H1 (cell line): ENCODE results near the gene SOX10. TPM values are rescaled to one million over a fixed set of nuclear protein-coding genes. Genes with fewer than 3 reads are reported as not detected.

Experiments
- CTCF ChIA-PET: fragments of 300-600 bp; sonication (Branson Sonifier 250); formaldehyde crosslinking; loops from one replicate; lab custom pipeline; 2021; ENCODE audit not compliant: partially characterized antibody; lab: Charles Lee
- POLR2A ChIA-PET: fragments of 300-600 bp; sonication (Branson Sonifier 250); formaldehyde crosslinking; loops from one replicate; lab custom pipeline; 2021; ENCODE audit warnings: inconsistent platforms; ENCODE audit not compliant: partially characterized antibody; lab: Charles Lee
- DNase-seq, 2 experiments: peaks; one replicate each; pipeline versions ENCODE4 v3.0.0 to v3.0.0-alpha.2; 2010 to 2022; ENCODE audit warnings: low spot score in 2 of 2, low read depth in 1 of 2, mixed read lengths in 1 of 2
- FAIRE-seq: peaks from 2 replicates; lab custom pipeline; 2011; peaks lifted over from hg19 to GRCh38; lab: Jason Lieb, UNC
- H2AFZ ChIP-seq: 2 replicates; pipeline ENCODE4 v1.8.1; 2012; ENCODE audit warnings: low read length, inconsistent platforms
- H2AK5ac ChIP-seq: 2 replicates; pipeline ENCODE4 v1.6.1; 2013; ENCODE audit warnings: low read depth, low read length
- H2BK120ac ChIP-seq: replicated peaks from 2 replicates; pipeline ENCODE3; 2013; ENCODE audit warnings: low read depth, low read length, inconsistent platforms
- H2BK12ac ChIP-seq: 2 replicates; pipeline ENCODE4 v1.6.1; 2013; ENCODE audit warnings: low read depth, low read length
- H2BK15ac ChIP-seq: 2 replicates; pipeline ENCODE4 v1.6.1; 2013; ENCODE audit warnings: low read length
- H2BK20ac ChIP-seq: 2 replicates; pipeline ENCODE4 v1.6.1; 2013; ENCODE audit warnings: low read length
- H2BK5ac ChIP-seq: 2 replicates; pipeline ENCODE4 v1.6.1; 2013; ENCODE audit warnings: low read depth, low read length
- H3K14ac ChIP-seq: 2 replicates; pipeline ENCODE4 v1.6.1; 2013; ENCODE audit warnings: inconsistent platforms; ENCODE audit not compliant: insufficient read length
- H3K18ac ChIP-seq: 2 replicates; pipeline ENCODE4 v1.6.1; 2013; ENCODE audit warnings: low read length; ENCODE audit errors: extremely low read depth
- H3K23ac ChIP-seq: 2 replicates; pipeline ENCODE4 v1.6.1; 2013; ENCODE audit warnings: inconsistent platforms; ENCODE audit not compliant: insufficient read length
- H3K23me2 ChIP-seq: 2 replicates; pipeline ENCODE4 v1.6.1; 2013; ENCODE audit warnings: low read depth, low read length
- H3K27ac ChIP-seq: 2 replicates; pipeline ENCODE4 v1.6.1; 2011; ENCODE audit warnings: low read depth, low read length, inconsistent platforms
- H3K27me3 ChIP-seq, 4 experiments: replicated peaks in 1 of 4; 1 replicate in 1 of 4; 2 replicates in 3 of 4; pipeline versions ENCODE4 v1.6.1 to v1.8.1; 2011 to 2013; ENCODE audit warnings: low read length in 3 of 4, mild to moderate bottlenecking in 3 of 4, inconsistent platforms in 2 of 4, mixed read lengths in 2 of 4, moderate library complexity in 1 of 4; ENCODE audit not compliant: control insufficient read depth in 3 of 4, insufficient read depth in 3 of 4; ENCODE audit errors: extremely low read depth in 1 of 4
- H3K36me3 ChIP-seq, 4 experiments: 2 replicates each; pipeline versions ENCODE4 v1.6.1 to v1.8.1; 2011 to 2013; ENCODE audit warnings: mild to moderate bottlenecking in 4 of 4, low read length in 3 of 4, moderate library complexity in 2 of 4, control low read depth in 1 of 4, inconsistent platforms in 1 of 4; ENCODE audit not compliant: insufficient read depth in 4 of 4, control insufficient read depth in 2 of 4
- H3K4ac ChIP-seq: replicated peaks from 2 replicates; pipeline ENCODE3; 2013; ENCODE audit warnings: low read length, low read depth, mixed read lengths, inconsistent platforms; ENCODE audit not compliant: insufficient read length
- H3K4me1 ChIP-seq, 4 experiments: replicated peaks in 1 of 4; 1 replicate in 1 of 4; 2 replicates in 3 of 4; pipeline versions ENCODE4 v1.6.1 to v1.8.1; 2011 to 2013; ENCODE audit warnings: low read length in 3 of 4, inconsistent platforms in 2 of 4, mixed read lengths in 1 of 4; ENCODE audit not compliant: insufficient read depth in 4 of 4, control insufficient read depth in 3 of 4
- H3K4me2 ChIP-seq, 2 experiments: 2 replicates each; pipeline versions ENCODE4 v1.6.1 to v1.8.1; 2011 to 2013; ENCODE audit warnings: low read depth in 2 of 2, low read length in 2 of 2, control low read depth in 1 of 2, inconsistent platforms in 1 of 2, mild to moderate bottlenecking in 1 of 2; ENCODE audit not compliant: insufficient read depth in 1 of 2
- H3K4me3 ChIP-seq, 4 experiments: fragments of 200-600, 300-600 bp in 1 of 4; sonication (generic), shearing (Covaris generic), sonication (Bioruptor Twin) in 1 of 4; 2 replicates each; pipeline versions ENCODE4 v1.5.1 to v1.8.1; 2011 to 2016; ENCODE audit warnings: low read length in 4 of 4, low read depth in 3 of 4, control low read depth in 2 of 4, inconsistent platforms in 2 of 4, mild to moderate bottlenecking in 2 of 4, mixed read lengths in 1 of 4, moderate library complexity in 1 of 4; ENCODE audit not compliant: insufficient read depth in 2 of 4; ENCODE audit errors: extremely low read depth in 1 of 4
- H3K56ac ChIP-seq: replicated peaks from 2 replicates; pipeline ENCODE3; 2013; ENCODE audit warnings: low read depth, mild to moderate bottlenecking, mixed read lengths, low read length, inconsistent platforms; ENCODE audit not compliant: insufficient read length
- H3K79me1 ChIP-seq: 2 replicates; pipeline ENCODE4 v1.6.1; 2013; ENCODE audit warnings: low read depth, low read length, control low read depth
- H3K79me2 ChIP-seq, 2 experiments: 2 replicates each; pipeline versions ENCODE4 v1.6.1 to v1.8.1; 2012 to 2013; ENCODE audit warnings: low read length in 2 of 2, mild to moderate bottlenecking in 2 of 2, inconsistent platforms in 1 of 2; ENCODE audit not compliant: insufficient read depth in 2 of 2, control insufficient read depth in 1 of 2
- H3K9ac ChIP-seq, 4 experiments: replicated peaks in 1 of 4; 1 replicate in 1 of 4; 2 replicates in 3 of 4; pipeline versions ENCODE4 v1.6.1 to v1.8.1; 2011 to 2013; ENCODE audit warnings: low read depth in 3 of 4, low read length in 3 of 4, control low read depth in 2 of 4, mild to moderate bottlenecking in 2 of 4, moderate library complexity in 2 of 4, inconsistent platforms in 1 of 4; ENCODE audit errors: extremely low read depth in 1 of 4
- H3K9me3 ChIP-seq, 2 experiments: 2 replicates each; pipeline versions ENCODE4 v1.6.1 to v1.8.1; 2012 to 2013; ENCODE audit warnings: mild to moderate bottlenecking in 2 of 2, moderate library complexity in 2 of 2, control low read depth in 1 of 2, inconsistent platforms in 1 of 2, low read depth in 1 of 2, low read length in 1 of 2, mixed read lengths in 1 of 2; ENCODE audit not compliant: insufficient read depth in 2 of 2
- H4K20me1 ChIP-seq, 2 experiments: replicated peaks in 1 of 2; 2 replicates each; pipeline versions ENCODE3 to v1.8.1; 2011 to 2013; ENCODE audit warnings: inconsistent platforms in 2 of 2, low read length in 2 of 2, mild to moderate bottlenecking in 1 of 2; ENCODE audit not compliant: insufficient read depth in 2 of 2, control insufficient read depth in 1 of 2
- H4K5ac ChIP-seq: 2 replicates; pipeline ENCODE4 v1.6.1; 2013; ENCODE audit warnings: low read length, low read depth, mixed read lengths, inconsistent platforms; ENCODE audit not compliant: insufficient read length
- H4K8ac ChIP-seq: 2 replicates; pipeline ENCODE4 v1.8.0; 2013; ENCODE audit warnings: mild to moderate bottlenecking, moderate library complexity, low read length, inconsistent platforms; ENCODE audit not compliant: insufficient read depth; ENCODE audit errors: extremely low read depth
- H4K91ac ChIP-seq: replicated peaks from 2 replicates; pipeline ENCODE3; 2013; ENCODE audit warnings: low read length, mixed read lengths, inconsistent platforms; ENCODE audit not compliant: insufficient read length
- BCL11A ChIP-seq, 2 experiments: IDR thresholded peaks; one replicate each; pipeline ENCODE4 v1.6.1; 2011; ENCODE audit warnings: low read depth in 2 of 2, low read length in 2 of 2, mild to moderate bottlenecking in 2 of 2
- CHD2 ChIP-seq: IDR thresholded peaks from 2 replicates; pipeline ENCODE4 v1.6.1; 2012; ENCODE audit warnings: low read length, improper control_type of control experiment
- CREB1 ChIP-seq: IDR thresholded peaks from 2 replicates; pipeline ENCODE4 v1.6.1; 2012; ENCODE audit warnings: inconsistent platforms
- EZH2 ChIP-seq: fragments of 200-600 bp; sonication (generic); IDR thresholded peaks from 2 replicates; pipeline ENCODE4 v1.7.1; 2012; ENCODE audit warnings: low read depth, mild to moderate bottlenecking, moderate library complexity, low read length, inconsistent platforms; ENCODE audit not compliant: severe bottlenecking
- JUND ChIP-seq: IDR thresholded peaks from 2 replicates; pipeline ENCODE4 v1.6.1; 2011; ENCODE audit warnings: mild to moderate bottlenecking, improper control_type of control experiment, low read length
- KDM1A ChIP-seq: fragments of 200-600, 300-600 bp; sonication (generic); IDR thresholded peaks from 2 replicates; pipeline ENCODE4 v1.7.1; 2016; ENCODE audit warnings: mild to moderate bottlenecking, low read length, borderline replicate concordance
- NANOG ChIP-seq: IDR thresholded peaks from 2 replicates; pipeline ENCODE4 v1.6.1; 2011; ENCODE audit warnings: low read length, low read depth, mild to moderate bottlenecking, inconsistent platforms; ENCODE audit not compliant: insufficient read depth, poor library complexity, severe bottlenecking
- PHF8 ChIP-seq: fragments of 200-600 bp; sonication (generic); conservative IDR thresholded peaks from 2 replicates; pipeline ENCODE4 v1.7.1; 2012; ENCODE audit warnings: low read depth, mild to moderate bottlenecking, inconsistent platforms, low read length, moderate library complexity
- SIRT6 ChIP-seq: IDR thresholded peaks from one replicate; pipeline ENCODE4 v1.7.1; 2012; ENCODE audit warnings: low read length, inconsistent platforms
- SRF ChIP-seq: IDR thresholded peaks from 2 replicates; pipeline ENCODE4 v1.6.1; 2011; ENCODE audit warnings: mild to moderate bottlenecking, low read depth, low read length, moderate library complexity
- TAF7 ChIP-seq: optimal IDR thresholded peaks from 2 replicates; pipeline ENCODE3; 2011; ENCODE audit warnings: low read depth, mild to moderate bottlenecking, inconsistent platforms, low read length, moderate library complexity, borderline replicate concordance
- YY1 ChIP-seq: IDR thresholded peaks from 2 replicates; pipeline ENCODE4 v1.6.1; 2011; ENCODE audit warnings: low read depth, mild to moderate bottlenecking, low read length
- WGBS, 2 experiments: shearing (Covaris generic) in 1 of 2; methylation state at CpG; one replicate each; pipeline versions ENCODE4 v1.1.6 to v1.1.7; 2013 to 2015; ENCODE audit warnings: low lambda C conversion rate in 2 of 2, mixed read lengths in 2 of 2, inconsistent platforms in 1 of 2, low coverage in 1 of 2, missing lambda C conversion rate in 1 of 2; ENCODE audit not compliant: insufficient replicate concordance in 2 of 2, insufficient coverage in 1 of 2, insufficient read length in 1 of 2; ENCODE audit errors: extremely low coverage in 1 of 2, missing lambda C conversion rate in 1 of 2; 5-methylcytosine and 5-hydroxymethylcytosine counted together
- polyA plus RNA-seq, 7 experiments: library from polyadenylated mRNA; depleted of rRNA in 3 of 7; stranded (reverse) in 5 of 7; unstranded in 2 of 7; fragments of >200 nt in 5 of 7; fragments of 200-250 nt in 2 of 7; gene quantifications; 1 replicate in 5 of 7; 2 replicates in 1 of 7; 4 replicates in 1 of 7; pipeline versions ENCODE4 v1.2.1 to v1.2.3, GENCODE V29; 2011 to 2013; ENCODE audit warnings: missing spikeins in 2 of 7, mixed read lengths in 2 of 7
- total RNA-seq: library from RNA; stranded (reverse); fragmentation: NEBNext Ultra II Directional; extraction: Animal tissue kit (Norgen Biotek cat#: 25700); gene quantifications from 2 replicates; pipeline ENCODE4 v1.2.1, GENCODE V29; 2021

Gene SOX10
- total and polyA plus RNA-seq, 2 of the 8 experiments (the other 6 are each of a cell fraction or from before 2014, with no cell fraction given) = 2.7 TPM

DNA sequence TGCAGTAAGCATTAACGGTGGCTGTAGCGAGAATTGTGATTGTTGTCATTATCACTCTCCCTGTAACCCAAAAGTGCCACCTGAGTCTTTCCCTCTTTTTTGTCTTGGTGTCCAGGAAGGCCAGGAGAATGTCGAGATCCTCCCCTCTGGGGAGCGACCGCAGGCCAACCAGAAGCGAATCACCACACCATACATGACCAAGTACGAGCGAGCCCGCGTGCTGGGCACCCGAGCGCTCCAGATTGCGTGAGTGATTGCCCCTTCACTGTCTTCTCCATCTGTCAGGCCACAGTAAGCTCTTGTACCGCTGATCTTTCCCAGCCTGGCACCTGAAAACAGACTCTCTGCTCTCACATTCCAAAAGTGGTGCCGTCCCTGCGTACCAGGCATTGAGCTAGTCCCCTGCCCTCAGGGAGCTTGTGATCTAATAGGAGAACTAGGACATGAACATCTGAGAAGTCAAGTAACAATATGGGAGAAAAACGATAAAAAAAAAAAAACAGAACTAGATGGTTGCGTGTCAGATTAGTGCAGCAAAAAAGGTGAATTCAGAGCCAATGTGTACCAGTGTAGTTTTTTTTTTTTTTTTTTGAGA lies 25.0 kb downstream of the SOX10 start:
- H3K18ac ChIP-seq = no peak overlapping the region
- H3K79me1 ChIP-seq = peaks cover 6% of the 10 kb centered on the region
- peaks cover 0 to 9% of the 10 kb centered on the region in 2 experiments; a peak in 2 of 4 replicates for H3K79me2 ChIP-seq
- H3K4me1 ChIP-seq = no peaks in the 10 kb centered on the region
- no peak for FAIRE-seq
- H2BK120ac ChIP-seq = no peak overlapping the region
- no peak overlapping the region for H4K8ac ChIP-seq
- H2BK12ac ChIP-seq = no peak overlapping the region
- H2AK5ac ChIP-seq = no peak overlapping the region
- no peak overlapping the region for H4K5ac ChIP-seq
- H4K20me1 ChIP-seq = peaks cover 0 to 5% of the 10 kb centered on the region in 2 experiments
- H3K27ac ChIP-seq = no peak overlapping the region
- TF ChIP-seq JUND (no peak), KDM1A (no peak), EZH2 (no peak), TAF7 (no peak), SIRT6 (no peak), PHF8 (no peak), SRF (no peak), NANOG (no peak), BCL11A (IDR thresholded peaks at IDR 0.05; ENCODE audit: low read depth in 2 of 2, low read length in 2 of 2) (no peak), CREB1 (no peak), CHD2 (no peak), YY1 (no peak)
- TF ChIP-seq, all 59 proteins: peak for 0
- Histone ChIP-seq H3K27me3 (no peaks in the 10 kb centered on the region), H3K9ac (no peak overlapping the region), H3K56ac (no peak overlapping the region), H4K91ac (no peak overlapping the region), H2BK5ac (no peak overlapping the region), H3K9me3 (no peaks in the 10 kb centered on the region), H3K23me2 (peaks cover 2% of the 10 kb centered on the region; the same call in 1 of the 2 replicates), H3K4me2 (no peak overlapping the region), H2AFZ (no peak overlapping the region), H3K23ac (no peak overlapping the region), H3K4ac (no peak overlapping the region), H2BK20ac (no peak overlapping the region), H3K4me3 (no peak overlapping the region), H2BK15ac (no peak overlapping the region), H3K14ac (no peak overlapping the region), H3K36me3 (peaks cover 16 to 45% (median 40%) of the 10 kb centered on the region in 4 experiments)
- no peak for DNase-seq
- 97% methylated on average over 18 of the region's 18 CpGs; no CpG with 5 or more reads in 1 of the 2 experiments for WGBS, 2 experiments
- POLR2A ChIA-PET = interaction anchor here (0.7 to 3.0 kb wide), 2 partner anchors 12 to 134 kb away, joined by 4 to 10 read pairs; no protein-coding TSS in a partner anchor
- CTCF ChIA-PET = interaction anchor here (0.7 to 2.1 kb wide), 6 partner anchors 8 to 135 kb away, joined by 3 to 5 read pairs (median 4); no protein-coding TSS in a partner anchor
